H1 (cell line): Measurements from ENCODE around the gene ATP9B. TPM values are rescaled to one million over a fixed set of nuclear protein-coding genes. Genes with fewer than 3 reads are reported as not detected.

Experiments used
- CTCF ChIA-PET: fragments of 300-600 bp; sonication (Branson Sonifier 250); formaldehyde crosslinking; loops from one replicate; lab custom pipeline; 2021; ENCODE audit not compliant: partially characterized antibody; lab: Charles Lee
- POLR2A ChIA-PET: fragments of 300-600 bp; sonication (Branson Sonifier 250); formaldehyde crosslinking; loops from one replicate; lab custom pipeline; 2021; ENCODE audit warnings: inconsistent platforms; ENCODE audit not compliant: partially characterized antibody; lab: Charles Lee
- DNase-seq, 2 experiments: peaks; one replicate each; pipeline versions ENCODE4 v3.0.0 to v3.0.0-alpha.2; 2010 to 2022; ENCODE audit warnings: low spot score in 2 of 2, low read depth in 1 of 2, mixed read lengths in 1 of 2
- FAIRE-seq: peaks from 2 replicates; lab custom pipeline; 2011; peaks lifted over from hg19 to GRCh38; lab: Jason Lieb, UNC
- H2AFZ ChIP-seq: 2 replicates; pipeline ENCODE4 v1.8.1; 2012; ENCODE audit warnings: low read length, inconsistent platforms
- H2AK5ac ChIP-seq: 2 replicates; pipeline ENCODE4 v1.6.1; 2013; ENCODE audit warnings: low read depth, low read length
- H2BK120ac ChIP-seq: replicated peaks from 2 replicates; pipeline ENCODE3; 2013; ENCODE audit warnings: low read depth, low read length, inconsistent platforms
- H2BK12ac ChIP-seq: 2 replicates; pipeline ENCODE4 v1.6.1; 2013; ENCODE audit warnings: low read depth, low read length
- H2BK15ac ChIP-seq: 2 replicates; pipeline ENCODE4 v1.6.1; 2013; ENCODE audit warnings: low read length
- H2BK20ac ChIP-seq: 2 replicates; pipeline ENCODE4 v1.6.1; 2013; ENCODE audit warnings: low read length
- H2BK5ac ChIP-seq: 2 replicates; pipeline ENCODE4 v1.6.1; 2013; ENCODE audit warnings: low read depth, low read length
- H3K14ac ChIP-seq: 2 replicates; pipeline ENCODE4 v1.6.1; 2013; ENCODE audit warnings: inconsistent platforms; ENCODE audit not compliant: insufficient read length
- H3K18ac ChIP-seq: 2 replicates; pipeline ENCODE4 v1.6.1; 2013; ENCODE audit warnings: low read length; ENCODE audit errors: extremely low read depth
- H3K23ac ChIP-seq: 2 replicates; pipeline ENCODE4 v1.6.1; 2013; ENCODE audit warnings: inconsistent platforms; ENCODE audit not compliant: insufficient read length
- H3K23me2 ChIP-seq: 2 replicates; pipeline ENCODE4 v1.6.1; 2013; ENCODE audit warnings: low read depth, low read length
- H3K27ac ChIP-seq: 2 replicates; pipeline ENCODE4 v1.6.1; 2011; ENCODE audit warnings: low read depth, low read length, inconsistent platforms
- H3K27me3 ChIP-seq, 4 experiments: replicated peaks in 1 of 4; 1 replicate in 1 of 4; 2 replicates in 3 of 4; pipeline versions ENCODE4 v1.6.1 to v1.8.1; 2011 to 2013; ENCODE audit warnings: low read length in 3 of 4, mild to moderate bottlenecking in 3 of 4, inconsistent platforms in 2 of 4, mixed read lengths in 2 of 4, moderate library complexity in 1 of 4; ENCODE audit not compliant: control insufficient read depth in 3 of 4, insufficient read depth in 3 of 4; ENCODE audit errors: extremely low read depth in 1 of 4
- H3K36me3 ChIP-seq, 4 experiments: 2 replicates each; pipeline versions ENCODE4 v1.6.1 to v1.8.1; 2011 to 2013; ENCODE audit warnings: mild to moderate bottlenecking in 4 of 4, low read length in 3 of 4, moderate library complexity in 2 of 4, control low read depth in 1 of 4, inconsistent platforms in 1 of 4; ENCODE audit not compliant: insufficient read depth in 4 of 4, control insufficient read depth in 2 of 4
- H3K4ac ChIP-seq: replicated peaks from 2 replicates; pipeline ENCODE3; 2013; ENCODE audit warnings: low read length, low read depth, mixed read lengths, inconsistent platforms; ENCODE audit not compliant: insufficient read length
- H3K4me1 ChIP-seq, 4 experiments: replicated peaks in 1 of 4; 1 replicate in 1 of 4; 2 replicates in 3 of 4; pipeline versions ENCODE4 v1.6.1 to v1.8.1; 2011 to 2013; ENCODE audit warnings: low read length in 3 of 4, inconsistent platforms in 2 of 4, mixed read lengths in 1 of 4; ENCODE audit not compliant: insufficient read depth in 4 of 4, control insufficient read depth in 3 of 4
- H3K4me2 ChIP-seq, 2 experiments: 2 replicates each; pipeline versions ENCODE4 v1.6.1 to v1.8.1; 2011 to 2013; ENCODE audit warnings: low read depth in 2 of 2, low read length in 2 of 2, control low read depth in 1 of 2, inconsistent platforms in 1 of 2, mild to moderate bottlenecking in 1 of 2; ENCODE audit not compliant: insufficient read depth in 1 of 2
- H3K4me3 ChIP-seq, 4 experiments: fragments of 200-600, 300-600 bp in 1 of 4; sonication (generic), shearing (Covaris generic), sonication (Bioruptor Twin) in 1 of 4; 2 replicates each; pipeline versions ENCODE4 v1.5.1 to v1.8.1; 2011 to 2016; ENCODE audit warnings: low read length in 4 of 4, low read depth in 3 of 4, control low read depth in 2 of 4, inconsistent platforms in 2 of 4, mild to moderate bottlenecking in 2 of 4, mixed read lengths in 1 of 4, moderate library complexity in 1 of 4; ENCODE audit not compliant: insufficient read depth in 2 of 4; ENCODE audit errors: extremely low read depth in 1 of 4
- H3K56ac ChIP-seq: replicated peaks from 2 replicates; pipeline ENCODE3; 2013; ENCODE audit warnings: low read depth, mild to moderate bottlenecking, mixed read lengths, low read length, inconsistent platforms; ENCODE audit not compliant: insufficient read length
- H3K79me1 ChIP-seq: 2 replicates; pipeline ENCODE4 v1.6.1; 2013; ENCODE audit warnings: low read depth, low read length, control low read depth
- H3K79me2 ChIP-seq, 2 experiments: 2 replicates each; pipeline versions ENCODE4 v1.6.1 to v1.8.1; 2012 to 2013; ENCODE audit warnings: low read length in 2 of 2, mild to moderate bottlenecking in 2 of 2, inconsistent platforms in 1 of 2; ENCODE audit not compliant: insufficient read depth in 2 of 2, control insufficient read depth in 1 of 2
- H3K9ac ChIP-seq, 4 experiments: replicated peaks in 1 of 4; 1 replicate in 1 of 4; 2 replicates in 3 of 4; pipeline versions ENCODE4 v1.6.1 to v1.8.1; 2011 to 2013; ENCODE audit warnings: low read depth in 3 of 4, low read length in 3 of 4, control low read depth in 2 of 4, mild to moderate bottlenecking in 2 of 4, moderate library complexity in 2 of 4, inconsistent platforms in 1 of 4; ENCODE audit errors: extremely low read depth in 1 of 4
- H3K9me3 ChIP-seq, 2 experiments: 2 replicates each; pipeline versions ENCODE4 v1.6.1 to v1.8.1; 2012 to 2013; ENCODE audit warnings: mild to moderate bottlenecking in 2 of 2, moderate library complexity in 2 of 2, control low read depth in 1 of 2, inconsistent platforms in 1 of 2, low read depth in 1 of 2, low read length in 1 of 2, mixed read lengths in 1 of 2; ENCODE audit not compliant: insufficient read depth in 2 of 2
- H4K20me1 ChIP-seq, 2 experiments: replicated peaks in 1 of 2; 2 replicates each; pipeline versions ENCODE3 to v1.8.1; 2011 to 2013; ENCODE audit warnings: inconsistent platforms in 2 of 2, low read length in 2 of 2, mild to moderate bottlenecking in 1 of 2; ENCODE audit not compliant: insufficient read depth in 2 of 2, control insufficient read depth in 1 of 2
- H4K5ac ChIP-seq: 2 replicates; pipeline ENCODE4 v1.6.1; 2013; ENCODE audit warnings: low read length, low read depth, mixed read lengths, inconsistent platforms; ENCODE audit not compliant: insufficient read length
- H4K8ac ChIP-seq: 2 replicates; pipeline ENCODE4 v1.8.0; 2013; ENCODE audit warnings: mild to moderate bottlenecking, moderate library complexity, low read length, inconsistent platforms; ENCODE audit not compliant: insufficient read depth; ENCODE audit errors: extremely low read depth
- H4K91ac ChIP-seq: replicated peaks from 2 replicates; pipeline ENCODE3; 2013; ENCODE audit warnings: low read length, mixed read lengths, inconsistent platforms; ENCODE audit not compliant: insufficient read length
- ASH2L ChIP-seq: fragments of 200-600, 300-600 bp; sonication (generic); IDR thresholded peaks from one replicate; pipeline ENCODE4 v1.7.1; 2017; ENCODE audit warnings: low read length
- BRCA1 ChIP-seq: IDR thresholded peaks from 2 replicates; pipeline ENCODE4 v1.6.1; 2012; ENCODE audit warnings: low read depth, low read length, improper control_type of control experiment
- CHD2 ChIP-seq: IDR thresholded peaks from 2 replicates; pipeline ENCODE4 v1.6.1; 2012; ENCODE audit warnings: low read length, improper control_type of control experiment
- GABPA ChIP-seq: IDR thresholded peaks from 2 replicates; pipeline ENCODE4 v1.6.1; 2011; ENCODE audit warnings: mild to moderate bottlenecking, low read length, moderate library complexity, borderline replicate concordance; ENCODE audit not compliant: insufficient read depth
- JUN ChIP-seq: IDR thresholded peaks from 2 replicates; pipeline ENCODE4 v1.6.1; 2011; ENCODE audit warnings: low read depth, mild to moderate bottlenecking, improper control_type of control experiment, low read length
- JUND ChIP-seq: IDR thresholded peaks from 2 replicates; pipeline ENCODE4 v1.6.1; 2011; ENCODE audit warnings: mild to moderate bottlenecking, improper control_type of control experiment, low read length
- RAD21 ChIP-seq, 2 experiments: IDR thresholded peaks in 1 of 2; conservative IDR thresholded peaks in 1 of 2; 2 replicates each; pipeline ENCODE4 v1.6.1; 2011; ENCODE audit warnings: low read depth in 2 of 2, low read length in 2 of 2, improper control_type of control experiment in 1 of 2, inconsistent platforms in 1 of 2, mild to moderate bottlenecking in 1 of 2, moderate library complexity in 1 of 2
- RBBP5 ChIP-seq: IDR thresholded peaks from 2 replicates; pipeline ENCODE4 v1.7.1; 2012; ENCODE audit warnings: low read depth, mild to moderate bottlenecking, inconsistent platforms, low read length, moderate library complexity, borderline replicate concordance
- SP1 ChIP-seq: IDR thresholded peaks from 2 replicates; pipeline ENCODE4 v1.6.1; 2011; ENCODE audit warnings: low read depth, low read length
- USF2 ChIP-seq: IDR thresholded peaks from 2 replicates; pipeline ENCODE4 v1.6.1; 2011; ENCODE audit warnings: low read length, improper control_type of control experiment
- WGBS, 2 experiments: shearing (Covaris generic) in 1 of 2; methylation state at CpG; one replicate each; pipeline versions ENCODE4 v1.1.6 to v1.1.7; 2013 to 2015; ENCODE audit warnings: low lambda C conversion rate in 2 of 2, mixed read lengths in 2 of 2, inconsistent platforms in 1 of 2, low coverage in 1 of 2, missing lambda C conversion rate in 1 of 2; ENCODE audit not compliant: insufficient replicate concordance in 2 of 2, insufficient coverage in 1 of 2, insufficient read length in 1 of 2; ENCODE audit errors: extremely low coverage in 1 of 2, missing lambda C conversion rate in 1 of 2; 5-methylcytosine and 5-hydroxymethylcytosine counted together
- polyA plus RNA-seq, 7 experiments: library from polyadenylated mRNA; depleted of rRNA in 3 of 7; stranded (reverse) in 5 of 7; unstranded in 2 of 7; fragments of >200 nt in 5 of 7; fragments of 200-250 nt in 2 of 7; gene quantifications; 1 replicate in 5 of 7; 2 replicates in 1 of 7; 4 replicates in 1 of 7; pipeline versions ENCODE4 v1.2.1 to v1.2.3, GENCODE V29; 2011 to 2013; ENCODE audit warnings: missing spikeins in 2 of 7, mixed read lengths in 2 of 7
- total RNA-seq: library from RNA; stranded (reverse); fragmentation: NEBNext Ultra II Directional; extraction: Animal tissue kit (Norgen Biotek cat#: 25700); gene quantifications from 2 replicates; pipeline ENCODE4 v1.2.1, GENCODE V29; 2021

ATP9B gene
- total and polyA plus RNA-seq, 2 of the 8 experiments (the other 6 are each of a cell fraction or from before 2014, with no cell fraction given), result 15.1 to 21.7 TPM

- H3K27me3 ChIP-seq, result no peaks in the 10 kb centered on the region
- peaks cover 9 to 66% of the 10 kb centered on the region in 2 experiments for H3K79me2 ChIP-seq
- no peaks in the 10 kb centered on the region; a peak in 1 of 7 replicates for H3K4me1 ChIP-seq
- no peak overlapping the region for H4K5ac ChIP-seq
- H3K79me1 ChIP-seq, result peaks cover 7% of the 10 kb centered on the region; the same call in 1 of the 2 replicates
- H2BK20ac ChIP-seq, result no peak overlapping the region
- H3K14ac ChIP-seq, result no peak overlapping the region
- H3K18ac ChIP-seq, result no peak overlapping the region
- ChIA-PET POLR2A (no interaction called here), CTCF (no interaction called here)
- H4K20me1 ChIP-seq, result peaks cover 0 to 11% of the 10 kb centered on the region in 2 experiments
- no peak overlapping the region for H3K4me2 ChIP-seq
- H3K9ac ChIP-seq, result no peak overlapping the region
- H2BK5ac ChIP-seq, result no peak overlapping the region
- H3K36me3 ChIP-seq, result no peaks in the 10 kb centered on the region
- H2BK120ac ChIP-seq, result no peak overlapping the region
- H4K8ac ChIP-seq, result no peak overlapping the region
- WGBS, 2 experiments, result 92% methylated on average over 5 of the region's 5 CpGs; no CpG with 5 or more reads in 1 of the 2 experiments
- H3K56ac ChIP-seq, result no peak overlapping the region
- no peak overlapping the region for H3K27ac ChIP-seq
- no peak overlapping the region for H3K23ac ChIP-seq
- no peaks in the 10 kb centered on the region for H3K9me3 ChIP-seq
- FAIRE-seq, result no peak
- no peak overlapping the region for H2AK5ac ChIP-seq
- no peak overlapping the region for H2BK12ac ChIP-seq
- H3K4me3 ChIP-seq, result no peak overlapping the region
- no peaks in the 10 kb centered on the region for H3K23me2 ChIP-seq
- no peak for DNase-seq
- no peak overlapping the region for H3K4ac ChIP-seq
- H2AFZ ChIP-seq, result no peak overlapping the region
- no peak overlapping the region for H4K91ac ChIP-seq
- no peak overlapping the region for H2BK15ac ChIP-seq
- TF ChIP-seq RAD21 (IDR thresholded peaks at IDR 0.05 in 1 of 2, conservative IDR thresholded peaks at IDR 0.05 in 1 of 2; ENCODE audit: low read depth in 2 of 2, low read length in 2 of 2) (no peak), JUN (no peak), SP1 (no peak), JUND (no peak), USF2 (no peak), RBBP5 (no peak), CHD2 (no peak), BRCA1 (no peak), GABPA (no peak), ASH2L (no peak)
Observed at GRCh38 chr18:79106084-79106483, 36.9 kb downstream of the ATP9B start.
